ENCODE measurements around the gene ADAMTS13. TPM values are rescaled to one million over a fixed set of nuclear protein-coding genes. Genes with fewer than 3 reads are reported as not detected.

The ADAMTS13 gene
- total RNA-seq, 4 donors from 2014 or later: 0.94 to 2.7 (median 2.1) TPM

DNA sequence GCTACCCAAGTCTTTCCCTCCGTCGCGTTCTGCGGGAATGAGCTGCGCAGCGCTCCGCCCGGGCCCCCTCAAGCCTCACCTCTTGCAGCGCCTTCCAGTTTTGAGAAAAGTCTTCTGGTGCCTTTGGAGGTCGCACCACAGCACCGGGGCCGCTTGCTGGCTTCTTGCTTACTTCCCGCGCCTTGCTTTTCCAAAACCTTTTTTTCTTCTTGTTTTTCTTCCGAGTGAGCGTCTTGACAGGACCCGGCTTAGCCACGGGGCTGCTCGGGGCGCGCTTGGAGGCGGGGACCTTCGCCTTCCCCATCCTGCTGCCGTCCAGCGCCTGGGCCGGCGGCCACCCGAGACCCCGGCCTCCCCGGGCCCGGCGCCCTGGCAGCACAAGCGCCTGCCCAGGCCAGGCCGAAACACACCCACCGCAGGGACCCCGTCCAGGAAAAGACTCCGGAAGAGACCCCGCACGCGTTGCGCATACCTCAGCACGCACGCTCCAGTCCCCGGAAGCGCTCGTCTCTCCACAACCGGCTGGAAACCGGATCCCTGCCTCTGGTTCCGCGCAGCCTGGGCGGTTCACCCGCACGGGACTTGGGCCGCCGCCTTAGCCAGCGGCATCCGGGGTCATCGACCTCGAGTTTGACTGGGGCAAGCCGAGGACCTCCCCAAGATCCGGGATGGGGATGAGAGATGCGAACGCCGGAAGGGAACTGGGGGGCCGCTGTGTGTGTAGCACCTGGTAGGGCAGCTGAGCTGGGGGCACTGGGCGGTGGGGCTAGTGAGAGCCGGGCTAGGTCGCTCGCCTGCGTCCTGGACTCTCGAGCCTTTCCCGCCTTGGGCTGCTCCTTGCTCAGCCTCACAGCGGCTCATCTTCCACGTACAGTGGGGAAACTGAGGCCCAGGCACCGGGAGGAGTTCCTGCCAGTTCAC lies 4.4 kb upstream of the ADAMTS13 start, which contains the start of gene REXO4:
Gene REXO4, minus strand, starts transcription at position 470 of the 921 bp plus-strand sequence. Its CDS starts 166 bp downstream, at position 304.
- Histone ChIP-seq H3K27ac (peak within 1 kb of the TSS; percentile 8 to 90 (median 88)), H3K27me3 (no peaks in the 10 kb centered on the region), H3K4me1 (peaks cover 0 to 44% (median 13%) of the 10 kb centered on the region in 3 donors), H3K36me3 (peaks cover 0 to 32% of the 10 kb centered on the region in 2 donors), H3K9me3 (no peaks in the 10 kb centered on the region), H3K4me3 (peak within 1 kb of the TSS; percentile 53 to 91)
- TF ChIP-seq POLR2A (IDR thresholded peaks at IDR 0.05) (peak in 1 of 2 donors; percentile 33), EP300 (IDR thresholded peaks at IDR 0.05) (no peak), POLR2AphosphoS5 (IDR thresholded peaks at IDR 0.05) (peak; percentile 70)
- TF ChIP-seq, protein P1, sequence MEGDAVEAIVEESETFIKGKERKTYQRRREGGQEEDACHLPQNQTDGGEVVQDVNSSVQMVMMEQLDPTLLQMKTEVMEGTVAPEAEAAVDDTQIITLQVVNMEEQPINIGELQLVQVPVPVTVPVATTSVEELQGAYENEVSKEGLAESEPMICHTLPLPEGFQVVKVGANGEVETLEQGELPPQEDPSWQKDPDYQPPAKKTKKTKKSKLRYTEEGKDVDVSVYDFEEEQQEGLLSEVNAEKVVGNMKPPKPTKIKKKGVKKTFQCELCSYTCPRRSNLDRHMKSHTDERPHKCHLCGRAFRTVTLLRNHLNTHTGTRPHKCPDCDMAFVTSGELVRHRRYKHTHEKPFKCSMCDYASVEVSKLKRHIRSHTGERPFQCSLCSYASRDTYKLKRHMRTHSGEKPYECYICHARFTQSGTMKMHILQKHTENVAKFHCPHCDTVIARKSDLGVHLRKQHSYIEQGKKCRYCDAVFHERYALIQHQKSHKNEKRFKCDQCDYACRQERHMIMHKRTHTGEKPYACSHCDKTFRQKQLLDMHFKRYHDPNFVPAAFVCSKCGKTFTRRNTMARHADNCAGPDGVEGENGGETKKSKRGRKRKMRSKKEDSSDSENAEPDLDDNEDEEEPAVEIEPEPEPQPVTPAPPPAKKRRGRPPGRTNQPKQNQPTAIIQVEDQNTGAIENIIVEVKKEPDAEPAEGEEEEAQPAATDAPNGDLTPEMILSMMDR (IDR thresholded peaks at IDR 0.05): no peak
- 0% methylated on average over 1 to 22 of the region's 75 CpGs for WGBS, 2 donors (ENCODE audit: low coverage in 1 of 2)
- peak; percentile 96 for ATAC-seq

DNA sequence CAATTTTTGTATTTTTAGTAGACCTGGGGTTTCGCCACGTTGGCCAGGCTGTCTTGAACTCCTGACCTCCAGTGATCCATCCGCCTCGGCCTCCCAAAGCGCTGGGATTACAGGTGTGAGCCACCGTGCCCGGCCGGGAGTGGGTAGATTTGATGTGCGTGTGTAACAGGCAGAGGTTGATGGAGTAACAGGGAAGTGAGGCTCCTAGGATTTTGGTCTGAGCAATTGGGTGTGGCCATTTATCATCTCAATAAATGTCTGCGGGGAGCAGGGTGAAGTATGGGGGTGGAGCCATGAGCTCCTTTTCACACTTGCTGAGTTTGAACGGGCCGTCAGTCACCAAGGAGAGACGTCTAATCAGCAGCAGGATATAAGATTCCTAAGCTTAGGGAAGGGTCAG lies 3.2 kb upstream of the ADAMTS13 start:
- TF ChIP-seq, protein P1 (IDR thresholded peaks at IDR 0.05): no peak
- TF ChIP-seq POLR2A (IDR thresholded peaks at IDR 0.05): no peak
- no peak for TF ChIP-seq POLR2AphosphoS5 (IDR thresholded peaks at IDR 0.05)
- 39 to 61% methylated on average over 4 to 9 of the region's 13 CpGs for WGBS, 2 donors (ENCODE audit: low coverage in 1 of 2)
- H3K27ac ChIP-seq: peak overlapping the region in 3 of 4 donors; percentile 86 to 90 (median 89)
- no peaks in the 10 kb centered on the region for H3K9me3 ChIP-seq
- peaks cover 0 to 20% of the 10 kb centered on the region in 2 donors for H3K36me3 ChIP-seq
- no peak for ATAC-seq
- H3K4me3 ChIP-seq: no peak overlapping the region
- H3K4me1 ChIP-seq: peaks cover 0 to 40% (median 13%) of the 10 kb centered on the region in 3 donors
- H3K27me3 ChIP-seq: peaks cover 5% of the 10 kb centered on the region

DNA sequence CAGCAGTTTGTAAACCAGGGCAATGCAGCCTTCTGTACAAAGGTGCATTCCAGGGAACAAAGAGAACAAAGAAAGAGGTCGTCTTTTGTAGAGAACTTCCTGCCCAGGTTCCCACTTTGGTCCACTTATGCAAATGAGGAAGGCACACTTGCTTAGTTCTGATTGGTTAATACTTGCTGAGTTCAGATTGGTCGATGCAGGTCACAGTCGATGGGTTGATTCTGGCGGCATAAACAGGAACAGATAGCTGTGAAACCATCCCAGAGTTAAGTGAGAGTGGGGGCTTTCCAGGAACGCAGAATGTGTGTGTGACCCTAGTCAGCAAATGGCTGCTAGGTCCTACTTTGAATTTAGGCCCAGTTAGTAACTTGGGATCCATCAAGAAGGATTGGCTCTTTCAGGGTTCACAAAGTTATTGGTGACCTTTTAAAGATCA lies 1.8 kb upstream of the ADAMTS13 start:
- no peak for ATAC-seq
- TF ChIP-seq EP300 (IDR thresholded peaks at IDR 0.05): no peak
- TF ChIP-seq POLR2A (IDR thresholded peaks at IDR 0.05): no peak
- TF ChIP-seq, protein P1 (IDR thresholded peaks at IDR 0.05): no peak
- TF ChIP-seq POLR2AphosphoS5 (IDR thresholded peaks at IDR 0.05): no peak
- Histone ChIP-seq H3K4me1 (peaks cover 0 to 33% (median 13%) of the 10 kb centered on the region in 3 donors), H3K4me3 (no peak overlapping the region), H3K27ac (no peak overlapping the region), H3K9me3 (no peaks in the 10 kb centered on the region), H3K36me3 (peaks cover 0 to 15% of the 10 kb centered on the region in 2 donors), H3K27me3 (peaks cover 19% of the 10 kb centered on the region)
- WGBS, 2 donors (ENCODE audit: low coverage in 1 of 2): 62 to 85% methylated on average over 4 to 5 of the region's 5 CpGs

DNA sequence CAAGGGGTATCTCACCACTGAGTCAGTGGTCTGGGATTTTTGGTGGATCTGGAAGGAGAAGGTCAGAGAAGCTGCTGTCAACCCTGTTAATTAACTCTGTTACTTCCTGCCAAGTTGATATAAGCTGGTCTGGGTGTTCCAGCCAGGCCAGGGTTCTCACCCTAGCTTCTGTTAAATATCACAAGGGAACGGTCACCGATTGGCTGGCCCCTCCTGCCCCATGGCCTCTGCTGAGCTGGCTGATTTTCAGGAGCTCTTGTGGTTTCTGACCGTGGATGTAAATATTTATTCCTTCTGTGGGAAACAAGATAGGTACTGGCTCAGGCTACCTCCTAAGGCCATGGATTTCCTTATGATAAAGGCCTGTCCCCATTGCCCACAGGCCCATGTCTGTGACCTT lies 1.0 kb downstream of the ADAMTS13 start:
- 17% methylated on average over 1 of the region's 3 CpGs; no CpG with 5 or more reads in 1 of the 2 donors for WGBS, 2 donors (ENCODE audit: low coverage in 1 of 2)
- Histone ChIP-seq H3K27me3 (peaks cover 44% of the 10 kb centered on the region), H3K27ac (no peak overlapping the region), H3K4me3 (no peak overlapping the region), H3K4me1 (peaks cover 0 to 13% (median under 1%) of the 10 kb centered on the region in 3 donors), H3K36me3 (peaks cover 0 to 12% of the 10 kb centered on the region in 2 donors), H3K9me3 (no peaks in the 10 kb centered on the region)
- no peak for ATAC-seq
- TF ChIP-seq POLR2AphosphoS5 (IDR thresholded peaks at IDR 0.05) (no peak), POLR2A (IDR thresholded peaks at IDR 0.05) (no peak), EP300 (IDR thresholded peaks at IDR 0.05) (no peak)
- TF ChIP-seq, protein P1 (IDR thresholded peaks at IDR 0.05): no peak

Data from gastroesophageal sphincter (tissue), 4 donors.